Motor neuron (in vitro differentiated cells): ENCODE measurements around the gene NAALADL2. TPM values are rescaled to one million over a fixed set of nuclear protein-coding genes. Genes with fewer than 3 reads are reported as not detected.

ENCODE experiments used
- ATAC-seq, 8 experiments: fragments of 200-7000 bp; cut with Tn5 transposase; replicated peaks in 6 of 8; 2 replicates each; pipeline ENCODE4 v1.8.0; 2021; ENCODE audit warnings: mild to moderate bottlenecking in 8 of 8, moderate library complexity in 8 of 8
- H3K27ac ChIP-seq, 2 donors: fragments of 250-450 bp; sonication (Bioruptor Pico); 2 replicates each; pipeline ENCODE4 v1.9.0; 2021; ENCODE audit warnings: antibody characterized with exemption in 2 of 2, mild to moderate bottlenecking in 2 of 2, moderate library complexity in 1 of 2
- H3K4me1 ChIP-seq, 2 donors: fragments of 250-450 bp; sonication (Bioruptor Pico); replicated peaks in 1 of 2; 2 replicates each; pipeline ENCODE4 v1.6.1; 2021; ENCODE audit warnings: antibody characterized with exemption in 2 of 2, mild to moderate bottlenecking in 2 of 2, moderate library complexity in 1 of 2
- H3K4me3 ChIP-seq, 5 donors: fragments of 250-450 bp; sonication (Bioruptor Pico); 2 replicates each; pipeline ENCODE4 v1.9.0; 2021; ENCODE audit warnings: antibody characterized with exemption in 5 of 5, mild to moderate bottlenecking in 5 of 5, moderate library complexity in 4 of 5
- WGBS, 10 experiments: fragments of 450-650 bp; shearing (Covaris generic); methylation state at CpG; one replicate each; pipeline ENCODE4 v1.0.0; 2022; 5-methylcytosine and 5-hydroxymethylcytosine counted together
- in situ Hi-C, 9 experiments: fragments of 400-800 bp; cut with MboI; loops; one replicate each; pipeline ENCODE4 v1.15.0; 2021; ENCODE audit warnings: low sequenced_read_pairs in 9 of 9, low pct_unique_long_range_greater_than_20kb in 2 of 9; ENCODE audit not compliant: unreplicated experiment in 9 of 9
- total RNA-seq, 8 experiments: library from RNA; unstranded; fragments of 300-600 nt; gene quantifications; 2 replicates each; pipeline versions ENCODE4 v1.2.3 to v1.2.4, GENCODE V29; 2022

Gene NAALADL2
- total RNA-seq, 8 experiments from 2014 or later = 1.1 to 5.4 (median 2.0) TPM

GRCh38 chr3:175646865-175647264 lies 787.7 kb downstream of the NAALADL2 start:
- Histone ChIP-seq H3K27ac (no peak overlapping the region), H3K4me1 (no peaks in the 10 kb centered on the region), H3K4me3 (no peak overlapping the region)
- in situ Hi-C loops = no loop called here
- no peak for ATAC-seq
- WGBS, 10 experiments = 33 to 100% (median 86%) methylated on average over 1 to 3 of the region's 3 CpGs

- Histone ChIP-seq H3K27ac (no peak overlapping the region), H3K4me3 (no peak overlapping the region), H3K4me1 (no peaks in the 10 kb centered on the region)
- ATAC-seq = no peak
- in situ Hi-C loops = no loop called here
Observed at GRCh38 chr3:175648899-175649298, 789.8 kb downstream of the NAALADL2 start.

- 63 to 98% (median 88%) methylated on average over 2 to 5 of the region's 5 CpGs for WGBS, 10 experiments
- Histone ChIP-seq H3K4me1 (no peaks in the 10 kb centered on the region), H3K4me3 (no peak overlapping the region), H3K27ac (no peak overlapping the region)
- no peak for ATAC-seq
- in situ Hi-C loops = no loop called here
Observed at GRCh38 chr3:175651716-175652115, 792.6 kb downstream of the NAALADL2 start.

GRCh38 chr3:175655351-175655750 lies 796.2 kb downstream of the NAALADL2 start:
- 54 to 100% (median 94%) methylated on average over 1 to 3 of the region's 3 CpGs; no CpG with 5 or more reads in 1 of the 10 experiments for WGBS, 10 experiments
- no peak overlapping the region for H3K27ac ChIP-seq
- H3K4me1 ChIP-seq = no peaks in the 10 kb centered on the region
- in situ Hi-C loops = no loop called here
- no peak for ATAC-seq
- H3K4me3 ChIP-seq = no peak overlapping the region

- Histone ChIP-seq H3K4me3 (no peak overlapping the region), H3K4me1 (no peaks in the 10 kb centered on the region), H3K27ac (no peak overlapping the region)
- in situ Hi-C loops = no loop called here
- no peak for ATAC-seq
- 40 to 80% methylated on average over 1 of the region's 1 CpG; no CpG with 5 or more reads in 8 of the 10 experiments for WGBS, 10 experiments
Observed at GRCh38 chr3:175656461-175656860, 797.3 kb downstream of the NAALADL2 start.

GRCh38 chr3:175659670-175660350 lies 800.7 kb downstream of the NAALADL2 start:
- Histone ChIP-seq H3K4me3 (no peak overlapping the region), H3K27ac (no peak overlapping the region), H3K4me1 (no peaks in the 10 kb centered on the region)
- in situ Hi-C loops = no loop called here
- 0 to 100% (median 65%) methylated on average over 1 to 2 of the region's 2 CpGs for WGBS, 10 experiments
- peak in 2 of 8 experiments; percentile 97 for ATAC-seq

- no peak for ATAC-seq
- in situ Hi-C loops = no loop called here
Observed at GRCh38 chr3:175662815-175663214, 803.7 kb downstream of the NAALADL2 start.

GRCh38 chr3:175664911-175665310 lies 805.8 kb downstream of the NAALADL2 start:
- Histone ChIP-seq H3K27ac (no peak overlapping the region), H3K4me1 (no peaks in the 10 kb centered on the region), H3K4me3 (no peak overlapping the region)
- in situ Hi-C loops = no loop called here
- peak in 1 of 8 experiments; percentile 16 for ATAC-seq
- WGBS, 10 experiments = 38 to 100% (median 71%) methylated on average over 1 of the region's 1 CpG; no CpG with 5 or more reads in 4 of the 10 experiments

More at GRCh38 chr3:175662815-175663214, 803.7 kb downstream of the NAALADL2 start:
- no peak overlapping the region for H3K27ac ChIP-seq
- H3K4me3 ChIP-seq = no peak overlapping the region
- no peaks in the 10 kb centered on the region for H3K4me1 ChIP-seq

- Histone ChIP-seq H3K4me1 (no peaks in the 10 kb centered on the region), H3K4me3 (no peak overlapping the region), H3K27ac (no peak overlapping the region)
- 0 to 100% (median 51%) methylated on average over 1 of the region's 1 CpG for WGBS, 10 experiments
- in situ Hi-C loops = no loop called here
- no peak for ATAC-seq
Observed at GRCh38 chr3:175668300-175668699, 809.2 kb downstream of the NAALADL2 start.

- in situ Hi-C loops = no loop called here
- ATAC-seq = no peak
- H3K4me1 ChIP-seq = no peaks in the 10 kb centered on the region
- H3K4me3 ChIP-seq = no peak overlapping the region
- 15 to 100% (median 88%) methylated on average over 2 to 3 of the region's 3 CpGs for WGBS, 10 experiments
- no peak overlapping the region for H3K27ac ChIP-seq
Observed at GRCh38 chr3:175670557-175670956, 811.4 kb downstream of the NAALADL2 start.

- WGBS, 10 experiments = 0 to 92% (median 79%) methylated on average over 2 to 6 of the region's 6 CpGs
- in situ Hi-C loops = no loop called here
- Histone ChIP-seq H3K4me1 (no peaks in the 10 kb centered on the region), H3K4me3 (no peak overlapping the region), H3K27ac (no peak overlapping the region)
- peak in 2 of 8 experiments; percentile 52 to 59 for ATAC-seq
Observed at GRCh38 chr3:175672119-175672689, 813.1 kb downstream of the NAALADL2 start.

- in situ Hi-C loops = no loop called here
- Histone ChIP-seq H3K4me1 (no peaks in the 10 kb centered on the region), H3K4me3 (no peak overlapping the region), H3K27ac (no peak overlapping the region)
- WGBS, 10 experiments = 33 to 100% (median 86%) methylated on average over 1 to 3 of the region's 3 CpGs
- ATAC-seq = no peak
Observed at GRCh38 chr3:175679568-175679967, 820.4 kb downstream of the NAALADL2 start.

GRCh38 chr3:175692256-175692655 lies 833.1 kb downstream of the NAALADL2 start:
- H3K4me3 ChIP-seq = no peak overlapping the region
- ATAC-seq = no peak
- WGBS, 10 experiments = 20 to 100% (median 88%) methylated on average over 1 to 2 of the region's 2 CpGs
- in situ Hi-C loops = no loop called here
- no peaks in the 10 kb centered on the region for H3K4me1 ChIP-seq
- no peak overlapping the region for H3K27ac ChIP-seq

- 0 to 90% (median 50%) methylated on average over 1 of the region's 1 CpG; no CpG with 5 or more reads in 1 of the 10 experiments for WGBS, 10 experiments
Observed at GRCh38 chr3:175695251-175695650, 836.1 kb downstream of the NAALADL2 start.

More at GRCh38 chr3:175695251-175695650, 836.1 kb downstream of the NAALADL2 start:
- no peak overlapping the region for H3K27ac ChIP-seq
- in situ Hi-C loops = no loop called here
- H3K4me3 ChIP-seq = no peak overlapping the region
- no peak for ATAC-seq
- no peaks in the 10 kb centered on the region for H3K4me1 ChIP-seq
